ENCODE data around the gene PTPRC.

The PTPRC gene

GRCh38 chr1:198751741-198752140, 112.9 kb downstream of the PTPRC start:
- DNase-seq (ENCODE audit: low read depth in 2 of 2, low spot score in 1 of 2) = no peak

GRCh38 chr1:198754670-198755069, 115.8 kb downstream of the PTPRC start:
- DNase-seq (ENCODE audit: low read depth in 2 of 2, low spot score in 1 of 2) = no peak

- no peak for DNase-seq (ENCODE audit: low read depth in 2 of 2, low spot score in 1 of 2)
These were observed 116.9 kb downstream of the PTPRC start for GRCh38 chr1:198755715-198756114.

- no peak for DNase-seq (ENCODE audit: low read depth in 2 of 2, low spot score in 1 of 2)
These were observed 117.6 kb downstream of the PTPRC start for GRCh38 chr1:198756470-198756869.

- no peak for DNase-seq (ENCODE audit: low read depth in 2 of 2, low spot score in 1 of 2)
These were observed 123.2 kb downstream of the PTPRC start for GRCh38 chr1:198761859-198762616.

- no peak for DNase-seq (ENCODE audit: low read depth in 2 of 2, low spot score in 1 of 2)
These were observed 124.5 kb downstream of the PTPRC start for GRCh38 chr1:198763298-198763714.

GRCh38 chr1:198764748-198765147, 125.9 kb downstream of the PTPRC start:
- no peak for DNase-seq (ENCODE audit: low read depth in 2 of 2, low spot score in 1 of 2)

- DNase-seq (ENCODE audit: low read depth in 2 of 2, low spot score in 1 of 2) = no peak
These were observed 126.6 kb downstream of the PTPRC start for GRCh38 chr1:198765416-198765815.

- DNase-seq (ENCODE audit: low read depth in 2 of 2, low spot score in 1 of 2) = no peak
These were observed 132.8 kb downstream of the PTPRC start for GRCh38 chr1:198771563-198772153.

GRCh38 chr1:198772626-198773025, 133.8 kb downstream of the PTPRC start:
- DNase-seq (ENCODE audit: low read depth in 2 of 2, low spot score in 1 of 2) = no peak

GRCh38 chr1:198773030-198773429, 134.2 kb downstream of the PTPRC start:
- DNase-seq (ENCODE audit: low read depth in 2 of 2, low spot score in 1 of 2) = no peak

GRCh38 chr1:198773523-198773922, 134.7 kb downstream of the PTPRC start:
- DNase-seq (ENCODE audit: low read depth in 2 of 2, low spot score in 1 of 2) = no peak

GRCh38 chr1:198774421-198774820, 135.6 kb downstream of the PTPRC start:
- DNase-seq (ENCODE audit: low read depth in 2 of 2, low spot score in 1 of 2) = no peak

- no peak for DNase-seq (ENCODE audit: low read depth in 2 of 2, low spot score in 1 of 2)
These were observed 136.8 kb downstream of the PTPRC start for GRCh38 chr1:198775606-198776005.

- no peak for DNase-seq (ENCODE audit: low read depth in 2 of 2, low spot score in 1 of 2)
These were observed 137.8 kb downstream of the PTPRC start for GRCh38 chr1:198776602-198777029.

GRCh38 chr1:198778049-198778448, 139.2 kb downstream of the PTPRC start:
- DNase-seq (ENCODE audit: low read depth in 2 of 2, low spot score in 1 of 2) = no peak

GRCh38 chr1:198780376-198780775, 141.5 kb downstream of the PTPRC start:
- DNase-seq (ENCODE audit: low read depth in 2 of 2, low spot score in 1 of 2) = no peak

- DNase-seq (ENCODE audit: low read depth in 2 of 2, low spot score in 1 of 2) = no peak
These were observed 149.8 kb downstream of the PTPRC start for GRCh38 chr1:198788561-198789064.

GRCh38 chr1:198793714-198794113, 154.9 kb downstream of the PTPRC start:
- no peak for DNase-seq (ENCODE audit: low read depth in 2 of 2, low spot score in 1 of 2)

- DNase-seq (ENCODE audit: low read depth in 2 of 2, low spot score in 1 of 2) = no peak
These were observed 155.7 kb downstream of the PTPRC start for GRCh38 chr1:198794498-198794897.

- no peak for DNase-seq (ENCODE audit: low read depth in 2 of 2, low spot score in 1 of 2)
These were observed 158.8 kb downstream of the PTPRC start for GRCh38 chr1:198797656-198798055.

- no peak for DNase-seq (ENCODE audit: low read depth in 2 of 2, low spot score in 1 of 2)
These were observed 160.1 kb downstream of the PTPRC start for GRCh38 chr1:198798923-198799386.

Data from stimulated activated CD8-positive, alpha-beta memory T cell treated with anti-CD3 and anti-CD28 coated beads, Interleukin-4, amount 100 ng/mL, for 4 hours (primary cell).